ENCODE data around the gene ARAP1. TPM values are rescaled to one million over a fixed set of nuclear protein-coding genes. Genes with fewer than 3 reads are reported as not detected.

ARAP1 gene
- total and polyA plus RNA-seq, 2 donors (not counting 3 experiments of a cell fraction or from before 2014, with no cell fraction given), result 36.8 to 66.2 TPM

DNA sequence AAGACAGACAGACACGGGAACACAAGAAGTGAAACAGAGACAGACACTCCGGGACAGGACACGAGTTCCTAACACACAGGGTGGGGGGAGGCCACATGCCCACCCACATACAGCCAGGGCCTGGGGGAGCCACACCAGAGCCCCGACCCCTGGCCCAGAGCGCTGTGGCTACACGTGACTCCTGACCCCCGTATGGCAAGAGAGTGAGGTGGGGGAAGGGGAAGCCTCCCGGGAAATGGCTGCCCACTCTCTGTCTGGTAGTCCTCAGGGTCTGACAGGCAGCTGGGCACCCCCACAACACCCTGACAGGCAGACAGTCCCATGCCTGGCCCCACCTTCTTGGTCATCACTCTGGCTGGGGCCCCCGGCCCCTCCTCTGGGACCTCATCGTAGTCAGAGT is 39.4 kb downstream of the ARAP1 start:
- CTCF ChIA-PET, result no interaction called here
- intact Hi-C loops (cut with micrococcal nuclease), result no loop called here
- H3K4me1 ChIP-seq (ENCODE audit: control insufficient read depth, extremely low read depth, insufficient read depth, low read length), result no peaks in the 10 kb centered on the region
- H3K9ac ChIP-seq (replicated peaks; ENCODE audit: extremely low read depth, insufficient read depth, low read length), result no peak overlapping the region
- no peak overlapping the region for H3K4me2 ChIP-seq (ENCODE audit: insufficient read depth, low read length)
- FAIRE-seq, result no peak
- H3K79me2 ChIP-seq (ENCODE audit: control insufficient read depth, insufficient read depth, low read length), result peaks cover 4% of the 10 kb centered on the region
- H3K4me3 ChIP-seq (replicated peaks in 1 of 3; ENCODE audit: insufficient read depth in 1 of 3, low read depth in 1 of 3, low read length in 3 of 3), result no peak overlapping the region
- H3K9me3 ChIP-seq (replicated peaks; ENCODE audit: control insufficient read depth, insufficient read depth, low read length), result no peaks in the 10 kb centered on the region
- H3K9me1 ChIP-seq (replicated peaks; ENCODE audit: control insufficient read depth, extremely low read depth, insufficient read depth, low read length), result no peaks in the 10 kb centered on the region
- no peak overlapping the region for H3K27ac ChIP-seq (ENCODE audit: insufficient read depth, low read depth, low read length)
- TF ChIP-seq, protein P1, sequence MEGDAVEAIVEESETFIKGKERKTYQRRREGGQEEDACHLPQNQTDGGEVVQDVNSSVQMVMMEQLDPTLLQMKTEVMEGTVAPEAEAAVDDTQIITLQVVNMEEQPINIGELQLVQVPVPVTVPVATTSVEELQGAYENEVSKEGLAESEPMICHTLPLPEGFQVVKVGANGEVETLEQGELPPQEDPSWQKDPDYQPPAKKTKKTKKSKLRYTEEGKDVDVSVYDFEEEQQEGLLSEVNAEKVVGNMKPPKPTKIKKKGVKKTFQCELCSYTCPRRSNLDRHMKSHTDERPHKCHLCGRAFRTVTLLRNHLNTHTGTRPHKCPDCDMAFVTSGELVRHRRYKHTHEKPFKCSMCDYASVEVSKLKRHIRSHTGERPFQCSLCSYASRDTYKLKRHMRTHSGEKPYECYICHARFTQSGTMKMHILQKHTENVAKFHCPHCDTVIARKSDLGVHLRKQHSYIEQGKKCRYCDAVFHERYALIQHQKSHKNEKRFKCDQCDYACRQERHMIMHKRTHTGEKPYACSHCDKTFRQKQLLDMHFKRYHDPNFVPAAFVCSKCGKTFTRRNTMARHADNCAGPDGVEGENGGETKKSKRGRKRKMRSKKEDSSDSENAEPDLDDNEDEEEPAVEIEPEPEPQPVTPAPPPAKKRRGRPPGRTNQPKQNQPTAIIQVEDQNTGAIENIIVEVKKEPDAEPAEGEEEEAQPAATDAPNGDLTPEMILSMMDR (IDR thresholded peaks at IDR 0.05; ENCODE audit: extremely low read depth in 1 of 2, insufficient read depth in 1 of 2, low read depth in 1 of 2, low read length in 2 of 2), result no peak
- TF ChIP-seq FOS (IDR thresholded peaks at IDR 0.05; ENCODE audit: borderline replicate concordance, insufficient read depth, low read length), result no peak
- no peak for TF ChIP-seq POLR2A (IDR thresholded peaks at IDR 0.05; ENCODE audit: low read depth, low read length)
- TF ChIP-seq MAX (IDR thresholded peaks at IDR 0.05; ENCODE audit: insufficient read depth, insufficient read length), result no peak
- no peak for TF ChIP-seq EZH2 (IDR thresholded peaks at IDR 0.05; ENCODE audit: borderline replicate concordance, low read depth, low read length, severe bottlenecking)
- H4K20me1 ChIP-seq (replicated peaks; ENCODE audit: control insufficient read depth, extremely low read depth, insufficient read depth, low read length), result no peaks in the 10 kb centered on the region
- no peak for DNase-seq (ENCODE audit: low read depth, low spot score)
- peaks cover 0 to 28% of the 10 kb centered on the region in 2 experiments for H3K36me3 ChIP-seq (ENCODE audit: control insufficient read depth in 2 of 2, extremely low read depth in 1 of 2, insufficient read depth in 2 of 2, low read length in 2 of 2)
- POLR2A ChIA-PET, result no interaction called here
- H2AFZ ChIP-seq (ENCODE audit: low read depth, low read length), result no peak overlapping the region
- no peaks in the 10 kb centered on the region for H3K27me3 ChIP-seq (ENCODE audit: control insufficient read depth in 2 of 2, insufficient read depth in 2 of 2, low read length in 2 of 2)
- dilution Hi-C loops (cut with MboI; ENCODE audit: extremely low pct_ligation_motif_present, low sequenced_read_pairs), result no loop called here
- BruUV-seq (replicated peaks), result no TSS peak

GRCh38 chr11:72712168-72712751 is 39.9 kb downstream of the ARAP1 start:
- ChIA-PET POLR2A (no interaction called here), CTCF (no interaction called here)
- Histone ChIP-seq H3K4me2 (ENCODE audit: insufficient read depth, low read length) (no peak overlapping the region), H3K36me3 (ENCODE audit: control insufficient read depth in 2 of 2, extremely low read depth in 1 of 2, insufficient read depth in 2 of 2, low read length in 2 of 2) (peaks cover 0 to 31% of the 10 kb centered on the region in 2 experiments), H4K20me1 (replicated peaks; ENCODE audit: control insufficient read depth, extremely low read depth, insufficient read depth, low read length) (no peaks in the 10 kb centered on the region), H3K79me2 (ENCODE audit: control insufficient read depth, insufficient read depth, low read length) (no peaks in the 10 kb centered on the region), H3K9ac (replicated peaks; ENCODE audit: extremely low read depth, insufficient read depth, low read length) (no peak overlapping the region), H3K9me3 (replicated peaks; ENCODE audit: control insufficient read depth, insufficient read depth, low read length) (no peaks in the 10 kb centered on the region), H3K27ac (ENCODE audit: insufficient read depth, low read depth, low read length) (no peak overlapping the region), H3K4me3 (replicated peaks in 1 of 3; ENCODE audit: insufficient read depth in 1 of 3, low read depth in 1 of 3, low read length in 3 of 3) (no peak overlapping the region), H2AFZ (ENCODE audit: low read depth, low read length) (no peak overlapping the region), H3K27me3 (ENCODE audit: control insufficient read depth in 2 of 2, insufficient read depth in 2 of 2, low read length in 2 of 2) (no peaks in the 10 kb centered on the region), H3K4me1 (ENCODE audit: control insufficient read depth, extremely low read depth, insufficient read depth, low read length) (no peaks in the 10 kb centered on the region), H3K9me1 (replicated peaks; ENCODE audit: control insufficient read depth, extremely low read depth, insufficient read depth, low read length) (no peaks in the 10 kb centered on the region)
- TF ChIP-seq GATA2 (IDR thresholded peaks at IDR 0.05; ENCODE audit: insufficient read depth, insufficient read length, low read depth, low read length) (no peak), MAX (IDR thresholded peaks at IDR 0.05; ENCODE audit: insufficient read depth, insufficient read length) (no peak), MYC (IDR thresholded peaks at IDR 0.05; ENCODE audit: low read depth, low read length) (no peak), POLR2AphosphoS5 (IDR thresholded peaks at IDR 0.05; ENCODE audit: insufficient read depth, low read depth, low read length) (no peak), FOS (IDR thresholded peaks at IDR 0.05; ENCODE audit: borderline replicate concordance, insufficient read depth, low read length) (no peak), POLR2A (IDR thresholded peaks at IDR 0.05; ENCODE audit: low read depth, low read length) (no peak)
- TF ChIP-seq, protein P1 (IDR thresholded peaks at IDR 0.05; ENCODE audit: extremely low read depth in 1 of 2, insufficient read depth in 1 of 2, low read depth in 1 of 2, low read length in 2 of 2), result no peak
- dilution Hi-C loops (cut with MboI; ENCODE audit: extremely low pct_ligation_motif_present, low sequenced_read_pairs), result no loop called here
- BruUV-seq (replicated peaks), result no TSS peak
- FAIRE-seq (no peak), DNase-seq (ENCODE audit: low read depth, low spot score) (no peak)
- intact Hi-C loops (cut with micrococcal nuclease), result no loop called here
